Measurements from ENCODE around the gene ARRB1. TPM values are rescaled to one million over a fixed set of nuclear protein-coding genes. Genes with fewer than 3 reads are reported as not detected.

The ARRB1 gene
- total RNA-seq, 1 donor: 48.2 TPM

DNA sequence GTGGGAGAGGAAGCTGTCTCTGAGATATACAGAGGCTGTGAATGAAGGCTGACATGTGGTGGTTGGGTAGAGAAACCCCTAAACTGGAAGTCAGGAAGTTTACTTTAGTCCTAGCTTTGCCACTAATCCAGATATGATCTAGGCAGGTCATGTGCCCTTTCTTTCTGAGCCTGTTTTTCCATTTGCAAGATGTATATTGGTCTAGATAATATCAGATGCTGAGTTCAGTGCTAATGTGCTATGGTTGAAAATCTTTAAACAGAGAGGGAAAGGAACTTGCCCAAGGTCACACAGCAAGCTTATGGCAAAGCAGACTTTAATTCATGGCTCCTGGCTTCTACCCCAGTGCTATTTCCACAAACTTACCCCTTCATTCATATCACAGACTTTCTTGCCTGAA is 136.6 kb downstream of the ARRB1 start:
- Histone ChIP-seq H3K9me3 (ENCODE audit: low read depth, low read length) (no peaks in the 10 kb centered on the region), H3K4me1 (ENCODE audit: insufficient read depth, low read length) (no peaks in the 10 kb centered on the region), H3K4me3 (ENCODE audit: low read length) (no peak overlapping the region), H3K27me3 (ENCODE audit: insufficient read depth, low read length) (no peaks in the 10 kb centered on the region)

GRCh38 chr11:75214411-75214821 is 137.0 kb downstream of the ARRB1 start:
- Histone ChIP-seq H3K4me1 (ENCODE audit: insufficient read depth, low read length) (no peaks in the 10 kb centered on the region), H3K4me3 (ENCODE audit: low read length) (no peak overlapping the region), H3K9me3 (ENCODE audit: low read depth, low read length) (no peaks in the 10 kb centered on the region), H3K27me3 (ENCODE audit: insufficient read depth, low read length) (no peaks in the 10 kb centered on the region)

Other genes starting within 250 kb of the ARRB1 start
- gene SLCO2B1, start 200.6 kb downstream of the ARRB1 start, total RNA-seq: not detected
- 0.10 TPM for gene TPBGL, start 110.9 kb downstream of the ARRB1 start, total RNA-seq
- 3,272 TPM for gene RPS3, start 47.9 kb upstream of the ARRB1 start, total RNA-seq
- gene KLHL35, start 81.5 kb upstream of the ARRB1 start, total RNA-seq: 0.52 TPM
- 14.5 TPM for gene GDPD5, start 174.3 kb upstream of the ARRB1 start, total RNA-seq
- gene SERPINH1, start 210.6 kb upstream of the ARRB1 start, total RNA-seq: 2.3 TPM